H1 (cell line): ENCODE results near the gene SLC1A1. TPM values are rescaled to one million over a fixed set of nuclear protein-coding genes. Genes with fewer than 3 reads are reported as not detected.

Experiments used
- CTCF ChIA-PET: fragments of 300-600 bp; sonication (Branson Sonifier 250); formaldehyde crosslinking; loops from one replicate; lab custom pipeline; 2021; ENCODE audit not compliant: partially characterized antibody; lab: Charles Lee
- POLR2A ChIA-PET: fragments of 300-600 bp; sonication (Branson Sonifier 250); formaldehyde crosslinking; loops from one replicate; lab custom pipeline; 2021; ENCODE audit warnings: inconsistent platforms; ENCODE audit not compliant: partially characterized antibody; lab: Charles Lee
- DNase-seq, 2 experiments: peaks; one replicate each; pipeline versions ENCODE4 v3.0.0 to v3.0.0-alpha.2; 2010 to 2022; ENCODE audit warnings: low spot score in 2 of 2, low read depth in 1 of 2, mixed read lengths in 1 of 2
- FAIRE-seq: peaks from 2 replicates; lab custom pipeline; 2011; peaks lifted over from hg19 to GRCh38; lab: Jason Lieb, UNC
- H2AFZ ChIP-seq: 2 replicates; pipeline ENCODE4 v1.8.1; 2012; ENCODE audit warnings: low read length, inconsistent platforms
- H2AK5ac ChIP-seq: 2 replicates; pipeline ENCODE4 v1.6.1; 2013; ENCODE audit warnings: low read depth, low read length
- H2BK120ac ChIP-seq: replicated peaks from 2 replicates; pipeline ENCODE3; 2013; ENCODE audit warnings: low read depth, low read length, inconsistent platforms
- H2BK12ac ChIP-seq: 2 replicates; pipeline ENCODE4 v1.6.1; 2013; ENCODE audit warnings: low read depth, low read length
- H2BK15ac ChIP-seq: 2 replicates; pipeline ENCODE4 v1.6.1; 2013; ENCODE audit warnings: low read length
- H2BK20ac ChIP-seq: 2 replicates; pipeline ENCODE4 v1.6.1; 2013; ENCODE audit warnings: low read length
- H2BK5ac ChIP-seq: 2 replicates; pipeline ENCODE4 v1.6.1; 2013; ENCODE audit warnings: low read depth, low read length
- H3K14ac ChIP-seq: 2 replicates; pipeline ENCODE4 v1.6.1; 2013; ENCODE audit warnings: inconsistent platforms; ENCODE audit not compliant: insufficient read length
- H3K18ac ChIP-seq: 2 replicates; pipeline ENCODE4 v1.6.1; 2013; ENCODE audit warnings: low read length; ENCODE audit errors: extremely low read depth
- H3K23ac ChIP-seq: 2 replicates; pipeline ENCODE4 v1.6.1; 2013; ENCODE audit warnings: inconsistent platforms; ENCODE audit not compliant: insufficient read length
- H3K23me2 ChIP-seq: 2 replicates; pipeline ENCODE4 v1.6.1; 2013; ENCODE audit warnings: low read depth, low read length
- H3K27ac ChIP-seq: 2 replicates; pipeline ENCODE4 v1.6.1; 2011; ENCODE audit warnings: low read depth, low read length, inconsistent platforms
- H3K27me3 ChIP-seq, 4 experiments: replicated peaks in 1 of 4; 1 replicate in 1 of 4; 2 replicates in 3 of 4; pipeline versions ENCODE4 v1.6.1 to v1.8.1; 2011 to 2013; ENCODE audit warnings: low read length in 3 of 4, mild to moderate bottlenecking in 3 of 4, inconsistent platforms in 2 of 4, mixed read lengths in 2 of 4, moderate library complexity in 1 of 4; ENCODE audit not compliant: control insufficient read depth in 3 of 4, insufficient read depth in 3 of 4; ENCODE audit errors: extremely low read depth in 1 of 4
- H3K36me3 ChIP-seq, 4 experiments: 2 replicates each; pipeline versions ENCODE4 v1.6.1 to v1.8.1; 2011 to 2013; ENCODE audit warnings: mild to moderate bottlenecking in 4 of 4, low read length in 3 of 4, moderate library complexity in 2 of 4, control low read depth in 1 of 4, inconsistent platforms in 1 of 4; ENCODE audit not compliant: insufficient read depth in 4 of 4, control insufficient read depth in 2 of 4
- H3K4ac ChIP-seq: replicated peaks from 2 replicates; pipeline ENCODE3; 2013; ENCODE audit warnings: low read length, low read depth, mixed read lengths, inconsistent platforms; ENCODE audit not compliant: insufficient read length
- H3K4me1 ChIP-seq, 4 experiments: replicated peaks in 1 of 4; 1 replicate in 1 of 4; 2 replicates in 3 of 4; pipeline versions ENCODE4 v1.6.1 to v1.8.1; 2011 to 2013; ENCODE audit warnings: low read length in 3 of 4, inconsistent platforms in 2 of 4, mixed read lengths in 1 of 4; ENCODE audit not compliant: insufficient read depth in 4 of 4, control insufficient read depth in 3 of 4
- H3K4me2 ChIP-seq, 2 experiments: 2 replicates each; pipeline versions ENCODE4 v1.6.1 to v1.8.1; 2011 to 2013; ENCODE audit warnings: low read depth in 2 of 2, low read length in 2 of 2, control low read depth in 1 of 2, inconsistent platforms in 1 of 2, mild to moderate bottlenecking in 1 of 2; ENCODE audit not compliant: insufficient read depth in 1 of 2
- H3K4me3 ChIP-seq, 4 experiments: fragments of 200-600, 300-600 bp in 1 of 4; sonication (generic), shearing (Covaris generic), sonication (Bioruptor Twin) in 1 of 4; 2 replicates each; pipeline versions ENCODE4 v1.5.1 to v1.8.1; 2011 to 2016; ENCODE audit warnings: low read length in 4 of 4, low read depth in 3 of 4, control low read depth in 2 of 4, inconsistent platforms in 2 of 4, mild to moderate bottlenecking in 2 of 4, mixed read lengths in 1 of 4, moderate library complexity in 1 of 4; ENCODE audit not compliant: insufficient read depth in 2 of 4; ENCODE audit errors: extremely low read depth in 1 of 4
- H3K56ac ChIP-seq: replicated peaks from 2 replicates; pipeline ENCODE3; 2013; ENCODE audit warnings: low read depth, mild to moderate bottlenecking, mixed read lengths, low read length, inconsistent platforms; ENCODE audit not compliant: insufficient read length
- H3K79me1 ChIP-seq: 2 replicates; pipeline ENCODE4 v1.6.1; 2013; ENCODE audit warnings: low read depth, low read length, control low read depth
- H3K79me2 ChIP-seq, 2 experiments: 2 replicates each; pipeline versions ENCODE4 v1.6.1 to v1.8.1; 2012 to 2013; ENCODE audit warnings: low read length in 2 of 2, mild to moderate bottlenecking in 2 of 2, inconsistent platforms in 1 of 2; ENCODE audit not compliant: insufficient read depth in 2 of 2, control insufficient read depth in 1 of 2
- H3K9ac ChIP-seq, 4 experiments: replicated peaks in 1 of 4; 1 replicate in 1 of 4; 2 replicates in 3 of 4; pipeline versions ENCODE4 v1.6.1 to v1.8.1; 2011 to 2013; ENCODE audit warnings: low read depth in 3 of 4, low read length in 3 of 4, control low read depth in 2 of 4, mild to moderate bottlenecking in 2 of 4, moderate library complexity in 2 of 4, inconsistent platforms in 1 of 4; ENCODE audit errors: extremely low read depth in 1 of 4
- H3K9me3 ChIP-seq, 2 experiments: 2 replicates each; pipeline versions ENCODE4 v1.6.1 to v1.8.1; 2012 to 2013; ENCODE audit warnings: mild to moderate bottlenecking in 2 of 2, moderate library complexity in 2 of 2, control low read depth in 1 of 2, inconsistent platforms in 1 of 2, low read depth in 1 of 2, low read length in 1 of 2, mixed read lengths in 1 of 2; ENCODE audit not compliant: insufficient read depth in 2 of 2
- H4K20me1 ChIP-seq, 2 experiments: replicated peaks in 1 of 2; 2 replicates each; pipeline versions ENCODE3 to v1.8.1; 2011 to 2013; ENCODE audit warnings: inconsistent platforms in 2 of 2, low read length in 2 of 2, mild to moderate bottlenecking in 1 of 2; ENCODE audit not compliant: insufficient read depth in 2 of 2, control insufficient read depth in 1 of 2
- H4K5ac ChIP-seq: 2 replicates; pipeline ENCODE4 v1.6.1; 2013; ENCODE audit warnings: low read length, low read depth, mixed read lengths, inconsistent platforms; ENCODE audit not compliant: insufficient read length
- H4K8ac ChIP-seq: 2 replicates; pipeline ENCODE4 v1.8.0; 2013; ENCODE audit warnings: mild to moderate bottlenecking, moderate library complexity, low read length, inconsistent platforms; ENCODE audit not compliant: insufficient read depth; ENCODE audit errors: extremely low read depth
- H4K91ac ChIP-seq: replicated peaks from 2 replicates; pipeline ENCODE3; 2013; ENCODE audit warnings: low read length, mixed read lengths, inconsistent platforms; ENCODE audit not compliant: insufficient read length
- ATF3 ChIP-seq: IDR thresholded peaks from 2 replicates; pipeline ENCODE4 v1.6.1; 2011; ENCODE audit warnings: low read depth, mild to moderate bottlenecking, low read length; ENCODE audit not compliant: insufficient read depth
- BCL11A ChIP-seq, 2 experiments: IDR thresholded peaks; one replicate each; pipeline ENCODE4 v1.6.1; 2011; ENCODE audit warnings: low read depth in 2 of 2, low read length in 2 of 2, mild to moderate bottlenecking in 2 of 2
- GABPA ChIP-seq: IDR thresholded peaks from 2 replicates; pipeline ENCODE4 v1.6.1; 2011; ENCODE audit warnings: mild to moderate bottlenecking, low read length, moderate library complexity, borderline replicate concordance; ENCODE audit not compliant: insufficient read depth
- WGBS, 2 experiments: shearing (Covaris generic) in 1 of 2; methylation state at CpG; one replicate each; pipeline versions ENCODE4 v1.1.6 to v1.1.7; 2013 to 2015; ENCODE audit warnings: low lambda C conversion rate in 2 of 2, mixed read lengths in 2 of 2, inconsistent platforms in 1 of 2, low coverage in 1 of 2, missing lambda C conversion rate in 1 of 2; ENCODE audit not compliant: insufficient replicate concordance in 2 of 2, insufficient coverage in 1 of 2, insufficient read length in 1 of 2; ENCODE audit errors: extremely low coverage in 1 of 2, missing lambda C conversion rate in 1 of 2; 5-methylcytosine and 5-hydroxymethylcytosine counted together
- polyA plus RNA-seq, 7 experiments: library from polyadenylated mRNA; depleted of rRNA in 3 of 7; stranded (reverse) in 5 of 7; unstranded in 2 of 7; fragments of >200 nt in 5 of 7; fragments of 200-250 nt in 2 of 7; gene quantifications; 1 replicate in 5 of 7; 2 replicates in 1 of 7; 4 replicates in 1 of 7; pipeline versions ENCODE4 v1.2.1 to v1.2.3, GENCODE V29; 2011 to 2013; ENCODE audit warnings: missing spikeins in 2 of 7, mixed read lengths in 2 of 7
- total RNA-seq: library from RNA; stranded (reverse); fragmentation: NEBNext Ultra II Directional; extraction: Animal tissue kit (Norgen Biotek cat#: 25700); gene quantifications from 2 replicates; pipeline ENCODE4 v1.2.1, GENCODE V29; 2021

The SLC1A1 gene
- total and polyA plus RNA-seq, 2 of the 8 experiments (the other 6 are each of a cell fraction or from before 2014, with no cell fraction given), result 4.7 to 11.7 TPM

DNA sequence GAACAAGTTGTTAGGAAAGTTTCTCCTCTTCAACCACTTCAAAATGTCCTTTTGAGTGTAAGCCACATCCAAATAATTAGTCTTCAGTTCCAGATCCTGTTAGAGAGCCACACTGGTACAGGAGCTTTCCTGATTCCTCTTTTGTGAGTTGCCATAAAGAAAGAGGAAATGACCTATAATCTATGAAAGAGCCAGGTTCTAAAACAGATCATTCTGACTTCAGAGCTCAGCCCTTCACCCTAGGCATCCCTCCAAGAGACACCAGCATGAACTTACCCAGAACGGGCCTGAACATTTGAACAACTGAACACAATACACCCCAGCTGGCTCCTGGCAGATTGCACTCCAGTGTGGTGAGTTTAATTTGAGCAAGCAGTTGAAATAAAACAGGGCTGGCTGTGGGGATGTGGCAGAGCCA lies 25.7 kb downstream of the SLC1A1 start:
- Histone ChIP-seq H2BK120ac (no peak overlapping the region), H3K4ac (no peak overlapping the region), H3K4me2 (no peak overlapping the region; a peak in 1 of 4 replicates), H3K9me3 (no peaks in the 10 kb centered on the region), H2BK15ac (no peak overlapping the region), H3K27ac (no peak overlapping the region), H2BK5ac (no peak overlapping the region), H3K9ac (no peak overlapping the region), H3K4me1 (peaks cover 0 to 16% (median 13%) of the 10 kb centered on the region in 4 experiments; a peak in 5 of 7 replicates), H3K79me1 (no peaks in the 10 kb centered on the region), H4K91ac (no peak overlapping the region), H4K8ac (no peak overlapping the region), H3K18ac (no peak overlapping the region), H2BK20ac (no peak overlapping the region), H3K27me3 (no peaks in the 10 kb centered on the region; a peak in 1 of 7 replicates), H4K5ac (no peak overlapping the region), H3K14ac (no peak overlapping the region), H3K23ac (no peak overlapping the region), H2AK5ac (peak overlapping the region; percentile 79; the same call in 1 of the 2 replicates), H3K79me2 (no peaks in the 10 kb centered on the region), H2AFZ (no peak overlapping the region), H3K56ac (no peak overlapping the region), H3K36me3 (no peaks in the 10 kb centered on the region), H4K20me1 (no peaks in the 10 kb centered on the region), H3K4me3 (no peak overlapping the region), H3K23me2 (no peaks in the 10 kb centered on the region), H2BK12ac (peak overlapping the region; percentile 44; the same call in 1 of the 2 replicates)
- ChIA-PET POLR2A (no interaction called here), CTCF (interaction anchor here (1.4 to 2.0 kb wide), 3 partner anchors 15 to 80 kb away, joined by 3 to 11 read pairs (median 5); no protein-coding TSS in a partner anchor)
- no peak for FAIRE-seq
- 100% methylated on average over 1 of the region's 1 CpG; no CpG with 5 or more reads in 1 of the 2 experiments for WGBS, 2 experiments
- DNase-seq, result no peak
- TF ChIP-seq ATF3 (no peak), BCL11A (IDR thresholded peaks at IDR 0.05; ENCODE audit: low read depth in 2 of 2, low read length in 2 of 2) (no peak), GABPA (no peak)
